GM13977 (cell line): ENCODE data around the gene USP12.
"Not testable (repeated sequence)": the region's sequence is repeated elsewhere in the genome, so short reads cannot be mapped to it uniquely, and the experiment has no call there.

Experiments used
- DNase-seq: peaks from one replicate; pipeline ENCODE4 v3.0.0; 2012; ENCODE audit warnings: low spot score
- CTCF ChIP-seq: IDR thresholded peaks from 2 replicates; pipeline ENCODE4 v1.5.1; 2012; ENCODE audit warnings: mild to moderate bottlenecking, control low read depth; ENCODE audit not compliant: insufficient read depth; ENCODE audit errors: extremely low read depth, missing control alignments
- in situ Hi-C: fragments of 300-500 bp; cut with MboI; formaldehyde crosslinking; loops from one replicate; pipeline ENCODE4 v1.12.0; 2022; ENCODE audit warnings: low sequenced_read_pairs, low pct_unique_long_range_greater_than_20kb, mixed read lengths, inconsistent platforms; ENCODE audit not compliant: unreplicated experiment

The USP12 gene

GRCh38 chr13:27125357-27126282, 46.0 kb downstream of the USP12 start:
- TF ChIP-seq CTCF = no peak
- in situ Hi-C loops = no loop called here
- DNase-seq = no peak

- in situ Hi-C loops = no loop called here
- TF ChIP-seq CTCF = no peak
- DNase-seq = no peak
These were observed 47.0 kb downstream of the USP12 start for GRCh38 chr13:27124571-27124970.

- DNase-seq, in situ Hi-C loops: not testable (repeated sequence)
These were observed 48.2 kb downstream of the USP12 start for GRCh38 chr13:27123445-27123844.

- in situ Hi-C loops = no loop called here
- no peak for DNase-seq
- no peak for TF ChIP-seq CTCF
These were observed 49.6 kb downstream of the USP12 start for GRCh38 chr13:27122036-27122435.

- no peak for TF ChIP-seq CTCF
- in situ Hi-C loops = no loop called here
- no peak for DNase-seq
These were observed 50.8 kb downstream of the USP12 start for GRCh38 chr13:27120811-27121210.

GRCh38 chr13:27120011-27120410, 51.6 kb downstream of the USP12 start:
- in situ Hi-C loops = no loop called here
- no peak for DNase-seq
- no peak for TF ChIP-seq CTCF

GRCh38 chr13:27118428-27119054, 53.1 kb downstream of the USP12 start:
- TF ChIP-seq CTCF = no peak
- in situ Hi-C loops = no loop called here
- no peak for DNase-seq
